Spleen (tissue), 11 donors: Measurements from ENCODE around the gene CDC14B. TPM values are rescaled to one million over a fixed set of nuclear protein-coding genes. Genes with fewer than 3 reads are reported as not detected.

ENCODE experiments used
- DNase-seq: peaks from one replicate; pipeline ENCODE4 v3.0.0-alpha.2; 2020
- H3K27ac ChIP-seq, 8 donors: fragments of 200-600 bp; sonication (generic) in 7 of 8; 1 replicate in 4 of 8; 2 replicates in 4 of 8; pipeline versions ENCODE4 v1.5.0 to v1.8.0; 2016 to 2021; ENCODE audit warnings: inconsistent platforms in 4 of 8, mild to moderate bottlenecking in 4 of 8, moderate library complexity in 1 of 8
- H3K27me3 ChIP-seq, 7 donors: fragments of 200-600 bp; sonication (generic) in 6 of 7; replicated peaks in 1 of 7; 1 replicate in 4 of 7; 2 replicates in 3 of 7; pipeline versions ENCODE4 v1.5.0 to v1.8.0; 2016 to 2021; ENCODE audit warnings: inconsistent platforms in 3 of 7, mild to moderate bottlenecking in 1 of 7
- H3K36me3 ChIP-seq, 6 donors: fragments of 200-600 bp; sonication (generic) in 5 of 6; 1 replicate in 4 of 6; 2 replicates in 2 of 6; pipeline versions ENCODE4 v1.5.0 to v1.8.0; 2016 to 2021; ENCODE audit warnings: inconsistent platforms in 2 of 6
- H3K4me1 ChIP-seq, 6 donors: fragments of 200-600 bp; sonication (generic) in 5 of 6; 1 replicate in 3 of 6; 2 replicates in 3 of 6; pipeline versions ENCODE4 v1.5.0 to v1.8.0; 2016 to 2021; ENCODE audit warnings: inconsistent platforms in 3 of 6
- H3K4me3 ChIP-seq, 8 donors: fragments of 200-600 bp; sonication (generic) in 7 of 8; 1 replicate in 4 of 8; 2 replicates in 4 of 8; pipeline versions ENCODE4 v1.5.0 to v1.8.0; 2016 to 2021; ENCODE audit warnings: inconsistent platforms in 4 of 8, mild to moderate bottlenecking in 4 of 8, moderate library complexity in 2 of 8
- H3K9me3 ChIP-seq, 8 donors: fragments of 200-600 bp; sonication (generic) in 7 of 8; 1 replicate in 4 of 8; 2 replicates in 4 of 8; pipeline versions ENCODE4 v1.5.0 to v1.8.0; 2016 to 2021; ENCODE audit warnings: inconsistent platforms in 4 of 8
- CTCF ChIP-seq, 11 experiments: fragments of 200-600 bp in 7 of 11; fragments of 450-650 bp in 4 of 11; sonication (generic) in 4 of 11; IDR thresholded peaks in 8 of 11; conservative IDR thresholded peaks in 3 of 11; 1 replicate in 7 of 11; 2 replicates in 4 of 11; pipeline versions ENCODE4 v1.4.0 to v1.8.0; 2016 to 2021; ENCODE audit warnings: antibody characterized with exemption in 11 of 11, inconsistent platforms in 4 of 11, mild to moderate bottlenecking in 1 of 11
- POLR2A ChIP-seq, 3 donors: fragments of 450-650 bp; IDR thresholded peaks; one replicate each; pipeline ENCODE4 v1.5.1; 2017; ENCODE audit warnings: antibody characterized with exemption in 3 of 3, mild to moderate bottlenecking in 1 of 3
- POLR2AphosphoS5 ChIP-seq, 3 donors: sonication (generic); formaldehyde crosslinking; IDR thresholded peaks; one replicate each; pipeline ENCODE4 v1.5.1; 2017; ENCODE audit warnings: antibody characterized with exemption in 3 of 3
- WGBS, 5 donors: extraction: QIAGEN DNeasy Blood & Tissue Kit in 3 of 5; methylation state at CpG; one replicate each; pipeline versions ENCODE4 v1.1.5 to v1.1.7; 2013 to 2018; 5-methylcytosine and 5-hydroxymethylcytosine counted together
- intact Hi-C: fragments of 100-400 bp; cut with DNase I; formaldehyde crosslinking; loops from one replicate; pipeline ENCODE4 v1.15.0; 2023; ENCODE audit warnings: low total_unique reads
- polyA plus RNA-seq, 3 donors: library from polyadenylated mRNA; stranded (reverse); fragments of 200-250 nt; gene quantifications; one replicate each; pipeline ENCODE4 v1.2.1, GENCODE V29; 2013
- total RNA-seq, 7 donors: library from RNA; depleted of rRNA in 3 of 7; stranded (reverse); fragments of >200 nt in 3 of 7; fragmentation: NEBNext Ultra II Directional in 4 of 7; extraction: Animal tissue kit (Norgen Biotek cat#: 25700) in 4 of 7; gene quantifications; one replicate each; pipeline versions ENCODE4 v1.1.0 to v1.2.1, GENCODE V29; 2016 to 2021
- donor health status: healthy with polysubstance abuse.
- donor health status: DM: no; HTN: no; CAD: no; lungs with moderate emphysema.
- donor health status: DM: no; HTN: no; CAD: no.
- donor health status: Bipolar disorder and iron deficiency.
- donor health status: healthy.
- donor health status: DM: no; HTN: no; CAD: no.
- donor health status: DM: yes; HTN: yes; CAD: no.

The CDC14B gene
- total and polyA plus RNA-seq, 10 donors = 1.3 to 10.0 (median 5.8) TPM

DNA sequence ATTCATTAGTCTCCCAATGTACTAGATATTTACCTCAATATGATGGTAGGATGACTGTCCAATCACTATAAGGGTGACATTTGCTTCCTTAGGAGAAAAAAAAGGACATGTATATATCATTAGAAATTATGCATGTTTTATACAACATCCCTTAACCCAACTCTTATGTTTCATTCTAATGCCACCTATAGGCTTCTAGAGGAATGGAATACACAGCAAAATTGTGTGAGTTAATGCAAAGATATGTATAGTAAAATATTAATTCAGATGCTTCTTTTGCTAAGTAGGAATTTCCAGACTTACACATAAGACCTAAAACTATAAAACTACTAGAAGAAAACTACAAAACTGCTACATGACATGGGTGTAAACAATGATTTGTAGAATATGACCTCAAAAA lies 32.0 kb upstream of the CDC14B start:
- TF ChIP-seq CTCF (IDR thresholded peaks at IDR 0.05 in 8 of 11, conservative IDR thresholded peaks at IDR 0.05 in 3 of 11) (peak in 6 of 11 experiments; percentile 7 to 45 (median 16)), POLR2AphosphoS5 (IDR thresholded peaks at IDR 0.05) (no peak), POLR2A (IDR thresholded peaks at IDR 0.05) (no peak)
- peaks cover 0 to 58% (median 35%) of the 10 kb centered on the region in 6 donors for H3K36me3 ChIP-seq
- intact Hi-C loops = loop anchor here (5.0 kb wide), 1 partner anchor 324 kb away; no protein-coding TSS in a partner anchor
- no peaks in the 10 kb centered on the region for H3K9me3 ChIP-seq
- H3K27ac ChIP-seq = no peak overlapping the region
- H3K27me3 ChIP-seq = no peaks in the 10 kb centered on the region
- no peak overlapping the region for H3K4me3 ChIP-seq
- H3K4me1 ChIP-seq = peaks cover 0 to 28% (median 18%) of the 10 kb centered on the region in 6 donors
- DNase-seq = no peak

DNA sequence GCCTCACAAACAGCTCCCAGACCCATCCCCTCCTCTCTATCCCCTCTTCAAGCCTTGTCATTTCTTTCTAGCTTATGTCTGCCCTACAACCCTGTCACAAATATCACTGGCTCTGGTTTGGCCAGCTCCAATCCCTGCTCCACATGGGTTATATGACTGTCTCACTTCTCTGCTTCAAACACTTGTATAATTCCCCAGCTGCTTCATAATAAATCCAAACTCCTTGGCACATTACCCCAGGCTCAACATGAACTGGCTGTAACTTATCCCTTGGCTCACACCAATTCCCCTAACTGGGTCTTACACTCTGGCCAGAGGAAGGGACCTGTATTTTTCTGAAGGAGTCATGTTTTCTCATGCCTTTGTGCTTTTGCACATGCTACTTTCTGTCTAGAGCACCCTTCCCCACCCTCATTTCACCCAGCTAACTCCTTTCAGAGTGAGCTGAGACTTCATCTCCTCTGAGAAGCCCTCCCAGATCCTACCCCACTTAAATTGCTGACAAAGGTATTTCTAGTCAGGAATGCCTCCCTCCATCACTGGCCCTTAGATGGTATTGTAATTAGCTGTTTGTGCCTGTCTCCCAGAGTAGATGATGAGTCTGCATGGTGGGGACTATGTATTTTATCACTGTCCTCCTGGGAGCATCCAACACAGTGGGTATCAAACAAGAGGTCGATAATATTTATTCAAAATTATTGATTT lies 30.1 kb upstream of the CDC14B start:
- H3K36me3 ChIP-seq = peaks cover 0 to 76% (median 49%) of the 10 kb centered on the region in 6 donors
- no peak overlapping the region for H3K4me3 ChIP-seq
- H3K4me1 ChIP-seq = peaks cover 0 to 22% (median 11%) of the 10 kb centered on the region in 6 donors
- TF ChIP-seq POLR2AphosphoS5 (IDR thresholded peaks at IDR 0.05) (no peak), CTCF (IDR thresholded peaks at IDR 0.05 in 8 of 11, conservative IDR thresholded peaks at IDR 0.05 in 3 of 11) (no peak), POLR2A (IDR thresholded peaks at IDR 0.05) (no peak)
- DNase-seq = no peak
- intact Hi-C loops = loop anchor here (5.0 kb wide), 1 partner anchor 322 kb away; no protein-coding TSS in a partner anchor
- H3K27ac ChIP-seq = no peak overlapping the region
- 81 to 96% (median 90%) methylated on average over 1 of the region's 1 CpG for WGBS, 5 donors
- H3K9me3 ChIP-seq = no peaks in the 10 kb centered on the region
- H3K27me3 ChIP-seq = no peaks in the 10 kb centered on the region

GRCh38 chr9:96646081-96646991 lies 26.7 kb upstream of the CDC14B start:
- no peak for DNase-seq
- Histone ChIP-seq H3K27me3 (no peaks in the 10 kb centered on the region), H3K36me3 (peaks cover 0 to 100% (median 56%) of the 10 kb centered on the region in 6 donors), H3K27ac (peak overlapping the region in 4 of 8 donors; percentile 20 to 63 (median 56)), H3K4me3 (no peak overlapping the region), H3K4me1 (peaks cover 0 to 8% (median 0%) of the 10 kb centered on the region in 6 donors), H3K9me3 (no peaks in the 10 kb centered on the region)
- WGBS, 5 donors = 48 to 68% (median 57%) methylated on average over 13 of the region's 13 CpGs
- TF ChIP-seq CTCF (IDR thresholded peaks at IDR 0.05 in 8 of 11, conservative IDR thresholded peaks at IDR 0.05 in 3 of 11) (no peak), POLR2A (IDR thresholded peaks at IDR 0.05) (no peak), POLR2AphosphoS5 (IDR thresholded peaks at IDR 0.05) (no peak)
- intact Hi-C loops = no loop called here
